Fibroblast of mammary gland (primary cell): ENCODE data around the gene DEUP1.
A peak's percentile ranks its signal among the peaks of the same experiment; 100 is the strongest.

ENCODE experiments used
- DNase-seq: peaks from one replicate; pipeline ENCODE4 v3.0.0-alpha.2; 2010; ENCODE audit warnings: low read depth
- H3K4me3 ChIP-seq: 2 replicates; pipeline ENCODE4 v1.5.1; 2011; ENCODE audit warnings: low read depth, mild to moderate bottlenecking, low read length, moderate library complexity; ENCODE audit not compliant: control insufficient read depth
- CTCF ChIP-seq: conservative IDR thresholded peaks from 2 replicates; pipeline ENCODE4 v1.5.1; 2011; ENCODE audit warnings: low read depth, low read length, inconsistent platforms; ENCODE audit not compliant: control insufficient read depth, insufficient read depth

DEUP1 gene, protein sequence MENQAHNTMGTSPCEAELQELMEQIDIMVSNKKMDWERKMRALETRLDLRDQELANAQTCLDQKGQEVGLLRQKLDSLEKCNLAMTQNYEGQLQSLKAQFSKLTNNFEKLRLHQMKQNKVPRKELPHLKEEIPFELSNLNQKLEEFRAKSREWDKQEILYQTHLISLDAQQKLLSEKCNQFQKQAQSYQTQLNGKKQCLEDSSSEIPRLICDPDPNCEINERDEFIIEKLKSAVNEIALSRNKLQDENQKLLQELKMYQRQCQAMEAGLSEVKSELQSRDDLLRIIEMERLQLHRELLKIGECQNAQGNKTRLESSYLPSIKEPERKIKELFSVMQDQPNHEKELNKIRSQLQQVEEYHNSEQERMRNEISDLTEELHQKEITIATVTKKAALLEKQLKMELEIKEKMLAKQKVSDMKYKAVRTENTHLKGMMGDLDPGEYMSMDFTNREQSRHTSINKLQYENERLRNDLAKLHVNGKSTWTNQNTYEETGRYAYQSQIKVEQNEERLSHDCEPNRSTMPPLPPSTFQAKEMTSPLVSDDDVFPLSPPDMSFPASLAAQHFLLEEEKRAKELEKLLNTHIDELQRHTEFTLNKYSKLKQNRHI

DNA sequence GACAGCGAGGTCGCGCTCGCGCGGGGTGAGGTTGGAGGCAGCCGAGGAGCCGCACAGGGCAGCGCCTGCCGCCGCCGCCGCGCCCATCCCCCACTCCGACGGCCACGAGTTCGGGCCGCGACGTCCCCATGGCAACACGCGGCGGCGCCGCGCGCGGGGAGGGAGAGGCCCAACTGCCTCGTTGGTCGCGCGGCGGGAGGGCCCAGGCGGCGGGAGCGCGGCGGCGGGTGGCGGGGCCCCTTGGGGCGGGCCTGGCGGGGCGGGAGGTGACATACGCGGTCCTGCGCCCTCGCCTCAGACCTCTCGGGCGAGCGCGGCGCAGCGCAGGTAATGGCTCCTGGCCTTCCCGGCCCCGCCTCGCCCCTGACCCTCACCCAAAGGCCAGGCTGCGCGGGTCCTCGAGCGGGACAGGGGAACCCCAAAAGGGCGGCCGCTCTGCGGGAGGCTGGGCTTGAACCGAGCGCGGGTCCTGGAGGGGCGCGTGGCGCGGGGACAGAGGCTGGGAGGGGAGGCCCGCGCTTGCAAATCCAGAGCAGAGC, at the start of gene DEUP1:
Gene DEUP1 (plus strand): TSS at position 297 of the 539 bp plus-strand sequence. CDS start 1,518 bp downstream, outside the sequence.
- DNase-seq: no peak
- TF ChIP-seq CTCF: no peak
- peak within 1 kb of the TSS; percentile 10 for H3K4me3 ChIP-seq

DNA sequence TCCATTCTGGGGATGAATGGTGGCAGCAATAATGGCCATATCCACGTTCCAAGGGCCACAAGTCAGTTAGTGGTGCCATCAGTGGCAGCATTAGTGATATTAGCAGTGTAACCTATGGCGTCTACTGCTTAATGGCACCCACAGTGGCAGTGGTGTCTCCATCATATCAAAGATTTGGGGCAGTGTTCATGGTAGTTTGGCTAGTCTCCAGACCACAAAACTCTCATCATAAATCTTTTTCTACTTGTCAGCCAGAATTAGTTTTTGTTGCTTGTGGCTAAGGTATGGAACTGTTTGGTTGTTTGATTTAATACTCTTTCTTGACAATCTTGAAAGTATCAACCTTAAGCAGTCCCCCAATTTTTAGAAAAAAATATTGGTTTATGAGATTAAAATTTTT, 45.1 kb upstream of the DEUP1 start:
- H3K4me3 ChIP-seq: no peak overlapping the region
- no peak for TF ChIP-seq CTCF
- DNase-seq: no peak

DNA sequence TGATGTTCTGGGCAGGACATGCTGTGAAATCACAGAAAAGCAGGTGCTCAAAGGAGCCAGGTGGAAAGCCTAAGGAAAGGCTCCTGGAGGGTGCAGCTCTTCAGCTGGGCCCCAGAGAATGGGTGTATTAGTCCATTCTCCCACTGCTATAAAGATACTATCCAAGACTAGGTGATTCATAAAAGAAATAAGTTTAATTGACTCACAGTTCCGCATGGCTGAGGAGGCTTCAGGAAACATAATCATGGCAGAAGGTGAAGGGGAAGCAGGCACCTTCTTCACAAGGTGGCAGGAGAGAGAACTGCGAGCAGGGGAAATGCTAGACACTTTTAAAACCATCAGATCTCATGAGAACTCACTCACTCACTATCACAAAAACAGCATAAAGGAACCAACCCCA, 43.1 kb upstream of the DEUP1 start:
- H3K4me3 ChIP-seq: no peak overlapping the region
- no peak for DNase-seq
- TF ChIP-seq CTCF: no peak

- TF ChIP-seq CTCF: no peak
- H3K4me3 ChIP-seq: no peak overlapping the region
These were observed 42.5 kb upstream of the DEUP1 start for GRCh38 chr11:93288079-93288478.

GRCh38 chr11:93288767-93289166, 41.8 kb upstream of the DEUP1 start:
- no peak overlapping the region for H3K4me3 ChIP-seq
- TF ChIP-seq CTCF: no peak
- DNase-seq: no peak

More at GRCh38 chr11:93288079-93288478, 42.5 kb upstream of the DEUP1 start:
- no peak for DNase-seq

DNA sequence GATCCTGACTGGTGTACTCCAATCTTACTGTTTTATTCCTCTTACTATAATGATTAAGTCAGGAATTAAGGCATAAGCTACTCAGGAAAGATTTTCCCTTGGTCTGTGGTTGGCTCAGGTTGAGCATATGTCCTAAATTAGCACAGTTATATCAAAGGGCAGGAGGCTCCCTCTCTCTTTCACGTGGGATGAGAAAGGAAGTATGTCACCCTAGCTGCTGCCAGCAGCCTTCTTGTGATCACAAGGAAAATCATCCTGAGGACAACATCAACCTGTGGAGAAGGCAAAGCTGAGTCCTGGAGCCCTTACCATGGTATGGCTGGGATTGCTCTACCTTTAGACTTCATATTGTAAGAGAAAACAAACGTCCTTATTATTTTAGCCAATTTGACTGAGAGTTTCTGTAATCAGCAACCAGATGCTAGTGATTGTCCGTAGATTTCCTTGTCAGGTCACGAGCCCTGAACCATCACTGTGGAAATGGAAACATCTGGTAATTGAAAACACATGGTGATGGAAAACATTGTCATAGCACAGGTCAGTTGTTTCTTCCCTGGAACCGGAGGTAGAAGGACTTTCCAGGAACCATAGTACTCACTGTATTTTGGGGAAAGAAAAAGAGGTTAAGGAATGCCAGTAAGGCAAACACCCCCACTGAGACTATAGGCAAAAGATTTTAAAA, 40.6 kb upstream of the DEUP1 start:
- TF ChIP-seq CTCF: no peak
- no peak overlapping the region for H3K4me3 ChIP-seq
- DNase-seq: peak; percentile 31
